ENCODE results near the gene SMAD2.

Gene SMAD2

GRCh38 chr18:47970664-47971531 is 40.4 kb upstream of the SMAD2 start:
- 0 out of 2 replicates have a peak overlapping the region, but pooled peaks have one; percentile 34 for H2AFZ ChIP-seq (ENCODE audit: low read length)
- TF ChIP-seq CTCF (conservative IDR thresholded peaks at IDR 0.05; ENCODE audit: low read length) (no peak), EZH2phosphoT487 (IDR thresholded peaks at IDR 0.05; ENCODE audit: borderline replicate concordance) (no peak)
- H3K9ac ChIP-seq (ENCODE audit: low read depth, low read length, poor library complexity, severe bottlenecking) = no peak overlapping the region
- no peaks in the 10 kb centered on the region for H3K36me3 ChIP-seq (ENCODE audit: insufficient read depth, low read length)
- peaks cover 10% of the 10 kb centered on the region for H3K4me1 ChIP-seq (ENCODE audit: insufficient read depth, low read length, poor library complexity, severe bottlenecking)
- no peaks in the 10 kb centered on the region for H3K27me3 ChIP-seq (ENCODE audit: insufficient read depth, low read length, poor library complexity, severe bottlenecking)
- H4K20me1 ChIP-seq (ENCODE audit: insufficient read depth, low read length, poor library complexity, severe bottlenecking) = no peaks in the 10 kb centered on the region
- no peaks in the 10 kb centered on the region for H3F3A ChIP-seq (ENCODE audit: low read depth)
- no peaks in the 10 kb centered on the region for H3K9me3 ChIP-seq (ENCODE audit: insufficient read depth, low read depth, low read length)
- H3K4me2 ChIP-seq (ENCODE audit: low read depth, low read length, poor library complexity, severe bottlenecking) = no peak overlapping the region
- H3K4me3 ChIP-seq (ENCODE audit: low read length, poor library complexity, severe bottlenecking) = no peak overlapping the region
- no peaks in the 10 kb centered on the region for H3K79me2 ChIP-seq (ENCODE audit: insufficient read depth, low read length)
- no peaks in the 10 kb centered on the region for H3K9me2 ChIP-seq (replicated peaks; ENCODE audit: low read depth, low read length)

GRCh38 chr18:47969816-47970215 is 39.4 kb upstream of the SMAD2 start:
- Histone ChIP-seq H3K4me3 (ENCODE audit: low read length, poor library complexity, severe bottlenecking) (no peak overlapping the region), H3K4me2 (ENCODE audit: low read depth, low read length, poor library complexity, severe bottlenecking) (no peak overlapping the region), H3K9ac (ENCODE audit: low read depth, low read length, poor library complexity, severe bottlenecking) (no peak overlapping the region), H3F3A (ENCODE audit: low read depth) (no peaks in the 10 kb centered on the region), H3K4me1 (ENCODE audit: insufficient read depth, low read length, poor library complexity, severe bottlenecking) (peaks cover 10% of the 10 kb centered on the region), H3K27me3 (ENCODE audit: insufficient read depth, low read length, poor library complexity, severe bottlenecking) (no peaks in the 10 kb centered on the region), H3K79me2 (ENCODE audit: insufficient read depth, low read length) (no peaks in the 10 kb centered on the region), H3K36me3 (ENCODE audit: insufficient read depth, low read length) (no peaks in the 10 kb centered on the region), H4K20me1 (ENCODE audit: insufficient read depth, low read length, poor library complexity, severe bottlenecking) (no peaks in the 10 kb centered on the region), H3K9me3 (ENCODE audit: insufficient read depth, low read depth, low read length) (no peaks in the 10 kb centered on the region), H3K9me2 (replicated peaks; ENCODE audit: low read depth, low read length) (no peaks in the 10 kb centered on the region), H2AFZ (ENCODE audit: low read length) (no peak overlapping the region)
- TF ChIP-seq CTCF (conservative IDR thresholded peaks at IDR 0.05; ENCODE audit: low read length) (no peak), EZH2phosphoT487 (IDR thresholded peaks at IDR 0.05; ENCODE audit: borderline replicate concordance) (no peak)

GRCh38 chr18:47968721-47969120 is 38.3 kb upstream of the SMAD2 start:
- peaks cover 10% of the 10 kb centered on the region for H3K4me1 ChIP-seq (ENCODE audit: insufficient read depth, low read length, poor library complexity, severe bottlenecking)
- H3K79me2 ChIP-seq (ENCODE audit: insufficient read depth, low read length) = no peaks in the 10 kb centered on the region
- H3K9me3 ChIP-seq (ENCODE audit: insufficient read depth, low read depth, low read length) = no peaks in the 10 kb centered on the region
- H4K20me1 ChIP-seq (ENCODE audit: insufficient read depth, low read length, poor library complexity, severe bottlenecking) = no peaks in the 10 kb centered on the region
- no peaks in the 10 kb centered on the region for H3K9me2 ChIP-seq (replicated peaks; ENCODE audit: low read depth, low read length)
- no peak overlapping the region for H3K4me3 ChIP-seq (ENCODE audit: low read length, poor library complexity, severe bottlenecking)
- H3K9ac ChIP-seq (ENCODE audit: low read depth, low read length, poor library complexity, severe bottlenecking) = no peak overlapping the region
- no peaks in the 10 kb centered on the region for H3F3A ChIP-seq (ENCODE audit: low read depth)
- H2AFZ ChIP-seq (ENCODE audit: low read length) = no peak overlapping the region
- TF ChIP-seq EZH2phosphoT487 (IDR thresholded peaks at IDR 0.05; ENCODE audit: borderline replicate concordance) (no peak), CTCF (conservative IDR thresholded peaks at IDR 0.05; ENCODE audit: low read length) (no peak)
- H3K4me2 ChIP-seq (ENCODE audit: low read depth, low read length, poor library complexity, severe bottlenecking) = no peak overlapping the region
- no peaks in the 10 kb centered on the region for H3K36me3 ChIP-seq (ENCODE audit: insufficient read depth, low read length)
- H3K27me3 ChIP-seq (ENCODE audit: insufficient read depth, low read length, poor library complexity, severe bottlenecking) = no peaks in the 10 kb centered on the region

All from Loucy (cell line).